ENCODE measurements around the gene GPR142.

GPR142 gene

GRCh38 chr17:74369665-74370490 is 2.6 kb downstream of the GPR142 start:
- no peak for DNase-seq (ENCODE audit: low spot score)

- DNase-seq (ENCODE audit: low spot score) = no peak
These were observed 4.4 kb downstream of the GPR142 start for GRCh38 chr17:74371653-74372147.

- no peak for DNase-seq (ENCODE audit: low spot score)
These were observed 5.1 kb downstream of the GPR142 start for GRCh38 chr17:74372426-74372825.

- no peak for DNase-seq (ENCODE audit: low spot score)
These were observed 6.7 kb downstream of the GPR142 start for GRCh38 chr17:74373838-74374606.

GRCh38 chr17:74374858-74375257 is 7.6 kb downstream of the GPR142 start:
- no peak for DNase-seq (ENCODE audit: low spot score)

GRCh38 chr17:74379495-74380085 is 12.3 kb downstream of the GPR142 start:
- peak; percentile 88 for DNase-seq (ENCODE audit: low spot score)

- DNase-seq (ENCODE audit: low spot score) = peak; percentile 61
These were observed 13.0 kb downstream of the GPR142 start for GRCh38 chr17:74380086-74380958.

- peak; percentile 40 for DNase-seq (ENCODE audit: low spot score)
These were observed 13.9 kb downstream of the GPR142 start for GRCh38 chr17:74380959-74381808.

- no peak for DNase-seq (ENCODE audit: low spot score)
These were observed 15.8 kb downstream of the GPR142 start for GRCh38 chr17:74383141-74383540.

- no peak for DNase-seq (ENCODE audit: low spot score)
These were observed 17.9 kb downstream of the GPR142 start for GRCh38 chr17:74385201-74385600.

GRCh38 chr17:74386386-74386785 is 19.1 kb downstream of the GPR142 start:
- peak; percentile 97 for DNase-seq (ENCODE audit: low spot score)

GRCh38 chr17:74387365-74388218 is 20.3 kb downstream of the GPR142 start:
- no peak for DNase-seq (ENCODE audit: low spot score)

GRCh38 chr17:74389084-74389753 is 21.9 kb downstream of the GPR142 start:
- DNase-seq (ENCODE audit: low spot score) = peak; percentile 61

GRCh38 chr17:74389937-74390679 is 22.8 kb downstream of the GPR142 start:
- DNase-seq (ENCODE audit: low spot score) = no peak

GRCh38 chr17:74390680-74391653 is 23.7 kb downstream of the GPR142 start:
- no peak for DNase-seq (ENCODE audit: low spot score)

- peak; percentile 62 for DNase-seq (ENCODE audit: low spot score)
These were observed 24.5 kb downstream of the GPR142 start for GRCh38 chr17:74391771-74392170.

- peak; percentile 79 for DNase-seq (ENCODE audit: low spot score)
These were observed 25.5 kb downstream of the GPR142 start for GRCh38 chr17:74392848-74393247.
